H1 (cell line): ENCODE measurements around the gene TMEM154. TPM values are rescaled to one million over a fixed set of nuclear protein-coding genes. Genes with fewer than 3 reads are reported as not detected.

Experiments
- CTCF ChIA-PET: fragments of 300-600 bp; sonication (Branson Sonifier 250); formaldehyde crosslinking; loops from one replicate; lab custom pipeline; 2021; ENCODE audit not compliant: partially characterized antibody; lab: Charles Lee
- POLR2A ChIA-PET: fragments of 300-600 bp; sonication (Branson Sonifier 250); formaldehyde crosslinking; loops from one replicate; lab custom pipeline; 2021; ENCODE audit warnings: inconsistent platforms; ENCODE audit not compliant: partially characterized antibody; lab: Charles Lee
- DNase-seq, 2 experiments: peaks; one replicate each; pipeline versions ENCODE4 v3.0.0 to v3.0.0-alpha.2; 2010 to 2022; ENCODE audit warnings: low spot score in 2 of 2, low read depth in 1 of 2, mixed read lengths in 1 of 2
- FAIRE-seq: peaks from 2 replicates; lab custom pipeline; 2011; peaks lifted over from hg19 to GRCh38; lab: Jason Lieb, UNC
- H2AFZ ChIP-seq: 2 replicates; pipeline ENCODE4 v1.8.1; 2012; ENCODE audit warnings: low read length, inconsistent platforms
- H2AK5ac ChIP-seq: 2 replicates; pipeline ENCODE4 v1.6.1; 2013; ENCODE audit warnings: low read depth, low read length
- H2BK120ac ChIP-seq: replicated peaks from 2 replicates; pipeline ENCODE3; 2013; ENCODE audit warnings: low read depth, low read length, inconsistent platforms
- H2BK12ac ChIP-seq: 2 replicates; pipeline ENCODE4 v1.6.1; 2013; ENCODE audit warnings: low read depth, low read length
- H2BK15ac ChIP-seq: 2 replicates; pipeline ENCODE4 v1.6.1; 2013; ENCODE audit warnings: low read length
- H2BK20ac ChIP-seq: 2 replicates; pipeline ENCODE4 v1.6.1; 2013; ENCODE audit warnings: low read length
- H2BK5ac ChIP-seq: 2 replicates; pipeline ENCODE4 v1.6.1; 2013; ENCODE audit warnings: low read depth, low read length
- H3K14ac ChIP-seq: 2 replicates; pipeline ENCODE4 v1.6.1; 2013; ENCODE audit warnings: inconsistent platforms; ENCODE audit not compliant: insufficient read length
- H3K18ac ChIP-seq: 2 replicates; pipeline ENCODE4 v1.6.1; 2013; ENCODE audit warnings: low read length; ENCODE audit errors: extremely low read depth
- H3K23ac ChIP-seq: 2 replicates; pipeline ENCODE4 v1.6.1; 2013; ENCODE audit warnings: inconsistent platforms; ENCODE audit not compliant: insufficient read length
- H3K23me2 ChIP-seq: 2 replicates; pipeline ENCODE4 v1.6.1; 2013; ENCODE audit warnings: low read depth, low read length
- H3K27ac ChIP-seq: 2 replicates; pipeline ENCODE4 v1.6.1; 2011; ENCODE audit warnings: low read depth, low read length, inconsistent platforms
- H3K27me3 ChIP-seq, 4 experiments: replicated peaks in 1 of 4; 1 replicate in 1 of 4; 2 replicates in 3 of 4; pipeline versions ENCODE4 v1.6.1 to v1.8.1; 2011 to 2013; ENCODE audit warnings: low read length in 3 of 4, mild to moderate bottlenecking in 3 of 4, inconsistent platforms in 2 of 4, mixed read lengths in 2 of 4, moderate library complexity in 1 of 4; ENCODE audit not compliant: control insufficient read depth in 3 of 4, insufficient read depth in 3 of 4; ENCODE audit errors: extremely low read depth in 1 of 4
- H3K36me3 ChIP-seq, 4 experiments: 2 replicates each; pipeline versions ENCODE4 v1.6.1 to v1.8.1; 2011 to 2013; ENCODE audit warnings: mild to moderate bottlenecking in 4 of 4, low read length in 3 of 4, moderate library complexity in 2 of 4, control low read depth in 1 of 4, inconsistent platforms in 1 of 4; ENCODE audit not compliant: insufficient read depth in 4 of 4, control insufficient read depth in 2 of 4
- H3K4ac ChIP-seq: replicated peaks from 2 replicates; pipeline ENCODE3; 2013; ENCODE audit warnings: low read length, low read depth, mixed read lengths, inconsistent platforms; ENCODE audit not compliant: insufficient read length
- H3K4me1 ChIP-seq, 4 experiments: replicated peaks in 1 of 4; 1 replicate in 1 of 4; 2 replicates in 3 of 4; pipeline versions ENCODE4 v1.6.1 to v1.8.1; 2011 to 2013; ENCODE audit warnings: low read length in 3 of 4, inconsistent platforms in 2 of 4, mixed read lengths in 1 of 4; ENCODE audit not compliant: insufficient read depth in 4 of 4, control insufficient read depth in 3 of 4
- H3K4me2 ChIP-seq, 2 experiments: 2 replicates each; pipeline versions ENCODE4 v1.6.1 to v1.8.1; 2011 to 2013; ENCODE audit warnings: low read depth in 2 of 2, low read length in 2 of 2, control low read depth in 1 of 2, inconsistent platforms in 1 of 2, mild to moderate bottlenecking in 1 of 2; ENCODE audit not compliant: insufficient read depth in 1 of 2
- H3K4me3 ChIP-seq, 4 experiments: fragments of 200-600, 300-600 bp in 1 of 4; sonication (generic), shearing (Covaris generic), sonication (Bioruptor Twin) in 1 of 4; 2 replicates each; pipeline versions ENCODE4 v1.5.1 to v1.8.1; 2011 to 2016; ENCODE audit warnings: low read length in 4 of 4, low read depth in 3 of 4, control low read depth in 2 of 4, inconsistent platforms in 2 of 4, mild to moderate bottlenecking in 2 of 4, mixed read lengths in 1 of 4, moderate library complexity in 1 of 4; ENCODE audit not compliant: insufficient read depth in 2 of 4; ENCODE audit errors: extremely low read depth in 1 of 4
- H3K56ac ChIP-seq: replicated peaks from 2 replicates; pipeline ENCODE3; 2013; ENCODE audit warnings: low read depth, mild to moderate bottlenecking, mixed read lengths, low read length, inconsistent platforms; ENCODE audit not compliant: insufficient read length
- H3K79me1 ChIP-seq: 2 replicates; pipeline ENCODE4 v1.6.1; 2013; ENCODE audit warnings: low read depth, low read length, control low read depth
- H3K79me2 ChIP-seq, 2 experiments: 2 replicates each; pipeline versions ENCODE4 v1.6.1 to v1.8.1; 2012 to 2013; ENCODE audit warnings: low read length in 2 of 2, mild to moderate bottlenecking in 2 of 2, inconsistent platforms in 1 of 2; ENCODE audit not compliant: insufficient read depth in 2 of 2, control insufficient read depth in 1 of 2
- H3K9ac ChIP-seq, 4 experiments: replicated peaks in 1 of 4; 1 replicate in 1 of 4; 2 replicates in 3 of 4; pipeline versions ENCODE4 v1.6.1 to v1.8.1; 2011 to 2013; ENCODE audit warnings: low read depth in 3 of 4, low read length in 3 of 4, control low read depth in 2 of 4, mild to moderate bottlenecking in 2 of 4, moderate library complexity in 2 of 4, inconsistent platforms in 1 of 4; ENCODE audit errors: extremely low read depth in 1 of 4
- H3K9me3 ChIP-seq, 2 experiments: 2 replicates each; pipeline versions ENCODE4 v1.6.1 to v1.8.1; 2012 to 2013; ENCODE audit warnings: mild to moderate bottlenecking in 2 of 2, moderate library complexity in 2 of 2, control low read depth in 1 of 2, inconsistent platforms in 1 of 2, low read depth in 1 of 2, low read length in 1 of 2, mixed read lengths in 1 of 2; ENCODE audit not compliant: insufficient read depth in 2 of 2
- H4K20me1 ChIP-seq, 2 experiments: replicated peaks in 1 of 2; 2 replicates each; pipeline versions ENCODE3 to v1.8.1; 2011 to 2013; ENCODE audit warnings: inconsistent platforms in 2 of 2, low read length in 2 of 2, mild to moderate bottlenecking in 1 of 2; ENCODE audit not compliant: insufficient read depth in 2 of 2, control insufficient read depth in 1 of 2
- H4K5ac ChIP-seq: 2 replicates; pipeline ENCODE4 v1.6.1; 2013; ENCODE audit warnings: low read length, low read depth, mixed read lengths, inconsistent platforms; ENCODE audit not compliant: insufficient read length
- H4K8ac ChIP-seq: 2 replicates; pipeline ENCODE4 v1.8.0; 2013; ENCODE audit warnings: mild to moderate bottlenecking, moderate library complexity, low read length, inconsistent platforms; ENCODE audit not compliant: insufficient read depth; ENCODE audit errors: extremely low read depth
- H4K91ac ChIP-seq: replicated peaks from 2 replicates; pipeline ENCODE3; 2013; ENCODE audit warnings: low read length, mixed read lengths, inconsistent platforms; ENCODE audit not compliant: insufficient read length
- HDAC2 ChIP-seq, 2 experiments: fragments of 300-600 bp in 1 of 2; sonication (generic) in 1 of 2; IDR thresholded peaks; 2 replicates each; pipeline ENCODE4 v1.6.1; 2011 to 2012; ENCODE audit warnings: low read depth in 2 of 2, low read length in 2 of 2, mild to moderate bottlenecking in 2 of 2, moderate library complexity in 2 of 2, borderline replicate concordance in 1 of 2, inconsistent platforms in 1 of 2
- WGBS, 2 experiments: shearing (Covaris generic) in 1 of 2; methylation state at CpG; one replicate each; pipeline versions ENCODE4 v1.1.6 to v1.1.7; 2013 to 2015; ENCODE audit warnings: low lambda C conversion rate in 2 of 2, mixed read lengths in 2 of 2, inconsistent platforms in 1 of 2, low coverage in 1 of 2, missing lambda C conversion rate in 1 of 2; ENCODE audit not compliant: insufficient replicate concordance in 2 of 2, insufficient coverage in 1 of 2, insufficient read length in 1 of 2; ENCODE audit errors: extremely low coverage in 1 of 2, missing lambda C conversion rate in 1 of 2; 5-methylcytosine and 5-hydroxymethylcytosine counted together
- polyA plus RNA-seq, 7 experiments: library from polyadenylated mRNA; depleted of rRNA in 3 of 7; stranded (reverse) in 5 of 7; unstranded in 2 of 7; fragments of >200 nt in 5 of 7; fragments of 200-250 nt in 2 of 7; gene quantifications; 1 replicate in 5 of 7; 2 replicates in 1 of 7; 4 replicates in 1 of 7; pipeline versions ENCODE4 v1.2.1 to v1.2.3, GENCODE V29; 2011 to 2013; ENCODE audit warnings: missing spikeins in 2 of 7, mixed read lengths in 2 of 7
- total RNA-seq: library from RNA; stranded (reverse); fragmentation: NEBNext Ultra II Directional; extraction: Animal tissue kit (Norgen Biotek cat#: 25700); gene quantifications from 2 replicates; pipeline ENCODE4 v1.2.1, GENCODE V29; 2021
- TF ChIP-seq, protein P1 (sequence below): IDR thresholded peaks from 2 replicates; pipeline ENCODE4 v1.6.1; 2012; ENCODE audit warnings: low read length, inconsistent platforms

Gene TMEM154
- total and polyA plus RNA-seq, 2 of the 8 experiments (the other 6 are each of a cell fraction or from before 2014, with no cell fraction given), result 0.33 to 1.2 TPM

DNA sequence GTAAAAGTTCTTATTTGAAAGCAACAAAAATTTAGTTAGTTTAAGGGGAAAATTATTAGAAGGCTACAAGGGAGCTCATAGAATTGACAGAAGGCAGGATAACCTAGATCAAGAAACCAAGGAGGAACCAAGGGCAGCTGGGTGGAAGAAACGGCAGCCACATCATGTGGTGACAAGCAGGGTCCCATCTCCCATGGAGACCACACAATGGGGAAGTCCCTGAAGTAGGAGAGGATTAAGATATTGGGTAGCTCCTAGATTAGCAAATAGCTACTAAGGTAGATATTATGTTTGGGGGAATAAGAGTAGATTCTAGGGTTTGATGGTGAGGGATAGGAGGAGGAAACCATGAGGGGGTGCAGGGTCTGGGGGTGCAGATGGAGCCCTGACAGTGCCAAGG lies 48.0 kb upstream of the TMEM154 start:
- no peak for FAIRE-seq
- 69% methylated on average over 1 of the region's 1 CpG; no CpG with 5 or more reads in 1 of the 2 experiments for WGBS, 2 experiments
- no peak for TF ChIP-seq HDAC2 (IDR thresholded peaks at IDR 0.05; ENCODE audit: borderline replicate concordance in 1 of 2, low read depth in 2 of 2, low read length in 2 of 2)
- TF ChIP-seq, protein P1, sequence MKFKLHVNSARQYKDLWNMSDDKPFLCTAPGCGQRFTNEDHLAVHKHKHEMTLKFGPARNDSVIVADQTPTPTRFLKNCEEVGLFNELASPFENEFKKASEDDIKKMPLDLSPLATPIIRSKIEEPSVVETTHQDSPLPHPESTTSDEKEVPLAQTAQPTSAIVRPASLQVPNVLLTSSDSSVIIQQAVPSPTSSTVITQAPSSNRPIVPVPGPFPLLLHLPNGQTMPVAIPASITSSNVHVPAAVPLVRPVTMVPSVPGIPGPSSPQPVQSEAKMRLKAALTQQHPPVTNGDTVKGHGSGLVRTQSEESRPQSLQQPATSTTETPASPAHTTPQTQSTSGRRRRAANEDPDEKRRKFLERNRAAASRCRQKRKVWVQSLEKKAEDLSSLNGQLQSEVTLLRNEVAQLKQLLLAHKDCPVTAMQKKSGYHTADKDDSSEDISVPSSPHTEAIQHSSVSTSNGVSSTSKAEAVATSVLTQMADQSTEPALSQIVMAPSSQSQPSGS, result no peak

More for the DNA sequence above, 48.0 kb upstream of the TMEM154 start:
- H3K23me2 ChIP-seq, result no peaks in the 10 kb centered on the region
- no peak overlapping the region for H2BK120ac ChIP-seq
- H2AK5ac ChIP-seq, result no peak overlapping the region
- H3K14ac ChIP-seq, result no peak overlapping the region
- no peaks in the 10 kb centered on the region for H3K4me1 ChIP-seq
- H3K9me3 ChIP-seq, result no peaks in the 10 kb centered on the region
- no peaks in the 10 kb centered on the region; a peak in 1 of 7 replicates for H3K27me3 ChIP-seq
- no peak overlapping the region for H3K4ac ChIP-seq
- H3K79me1 ChIP-seq, result no peaks in the 10 kb centered on the region
- no peak overlapping the region for H4K8ac ChIP-seq
- DNase-seq, result no peak
- no peak overlapping the region for H3K4me3 ChIP-seq
- H3K4me2 ChIP-seq, result no peak overlapping the region
- no peak overlapping the region for H4K91ac ChIP-seq
- H2BK15ac ChIP-seq, result no peak overlapping the region
- no peak overlapping the region for H3K9ac ChIP-seq
- H4K20me1 ChIP-seq, result no peaks in the 10 kb centered on the region
- no peaks in the 10 kb centered on the region for H3K36me3 ChIP-seq
- H2BK5ac ChIP-seq, result no peak overlapping the region
- ChIA-PET CTCF (interaction anchor here (1.0 kb wide), 1 partner anchor 83 kb away, joined by 3 read pairs; no protein-coding TSS in a partner anchor), POLR2A (interaction anchor here (1.0 kb wide), 1 partner anchor 8 kb away, joined by 3 read pairs; no protein-coding TSS in a partner anchor)
- no peak overlapping the region for H4K5ac ChIP-seq
- no peak overlapping the region for H2AFZ ChIP-seq
- H3K23ac ChIP-seq, result no peak overlapping the region
- H3K79me2 ChIP-seq, result no peaks in the 10 kb centered on the region
- H3K27ac ChIP-seq, result no peak overlapping the region
- no peak overlapping the region for H3K56ac ChIP-seq
- no peak overlapping the region for H2BK20ac ChIP-seq
- H3K18ac ChIP-seq, result no peak overlapping the region
- H2BK12ac ChIP-seq, result no peak overlapping the region
